Measurements from ENCODE around the gene NPW.

Gene NPW

GRCh38 chr16:2047330-2048115, 27.9 kb downstream of the NPW start, which contains the start of the genes NTHL1 and TSC2:
NTHL1 (minus strand) TSS chr16:2047834; CDS start chr16:2047823, 11 bp downstream.
TSC2 (plus strand) TSS chr16:2047985; CDS start chr16:2048616, 631 bp downstream.
- peak within 1 kb of the TSS; percentile 79 for H3K4me3 ChIP-seq (ENCODE audit: control insufficient read depth, low read depth, low read length)
- peak; percentile 94 for DNase-seq (ENCODE audit: low read depth)
- no peak for TF ChIP-seq CTCF (conservative IDR thresholded peaks at IDR 0.05; ENCODE audit: control insufficient read depth, insufficient read depth, low read depth, low read length)

GRCh38 chr16:2048116-2048543, 28.5 kb downstream of the NPW start:
- DNase-seq (ENCODE audit: low read depth), result no peak
- no peak for TF ChIP-seq CTCF (conservative IDR thresholded peaks at IDR 0.05; ENCODE audit: control insufficient read depth, insufficient read depth, low read depth, low read length)
- H3K4me3 ChIP-seq (ENCODE audit: control insufficient read depth, low read depth, low read length), result peak overlapping the region; percentile 79

GRCh38 chr16:2053211-2053610, 33.6 kb downstream of the NPW start:
- DNase-seq (ENCODE audit: low read depth), result no peak
- TF ChIP-seq CTCF (conservative IDR thresholded peaks at IDR 0.05; ENCODE audit: control insufficient read depth, insufficient read depth, low read depth, low read length), result no peak

GRCh38 chr16:2053897-2054296, 34.3 kb downstream of the NPW start:
- H3K4me3 ChIP-seq (ENCODE audit: control insufficient read depth, low read depth, low read length), result no peak overlapping the region
- no peak for DNase-seq (ENCODE audit: low read depth)
- TF ChIP-seq CTCF (conservative IDR thresholded peaks at IDR 0.05; ENCODE audit: control insufficient read depth, insufficient read depth, low read depth, low read length), result no peak

More at GRCh38 chr16:2053211-2053610, 33.6 kb downstream of the NPW start:
- H3K4me3 ChIP-seq (ENCODE audit: control insufficient read depth, low read depth, low read length), result no peak overlapping the region

- TF ChIP-seq CTCF (conservative IDR thresholded peaks at IDR 0.05; ENCODE audit: control insufficient read depth, insufficient read depth, low read depth, low read length), result no peak
- no peak overlapping the region for H3K4me3 ChIP-seq (ENCODE audit: control insufficient read depth, low read depth, low read length)
- no peak for DNase-seq (ENCODE audit: low read depth)
These were observed 35.1 kb downstream of the NPW start for GRCh38 chr16:2054543-2055245.

GRCh38 chr16:2056077-2056476, 36.5 kb downstream of the NPW start:
- no peak overlapping the region for H3K4me3 ChIP-seq (ENCODE audit: control insufficient read depth, low read depth, low read length)
- peak; percentile 35 for DNase-seq (ENCODE audit: low read depth)
- TF ChIP-seq CTCF (conservative IDR thresholded peaks at IDR 0.05; ENCODE audit: control insufficient read depth, insufficient read depth, low read depth, low read length), result peak; percentile 6
